Heart left ventricle (tissue), 13 donors: ENCODE data around the gene NFATC2IP.

Experiments
- POLR2A ChIP-seq, 2 donors: fragments of 450-650 bp; IDR thresholded peaks; one replicate each; pipeline ENCODE4 v1.6.1; 2017; ENCODE audit warnings: antibody characterized with exemption in 2 of 2, mild to moderate bottlenecking in 2 of 2, moderate library complexity in 2 of 2
- TF ChIP-seq, protein P1 (sequence below), 12 donors: fragments of 200-600 bp; sonication (generic) in 4 of 12; IDR thresholded peaks; one replicate each; pipeline versions ENCODE4 v1.5.0 to v1.8.0; 2018 to 2022; ENCODE audit warnings: antibody characterized with exemption in 12 of 12, mild to moderate bottlenecking in 5 of 12
- donor health status: ischemic (EF 13 %, LVEDD 7.1; RV severe dilation, severe dysfunction).
- donor health status: DM: no; HTN: yes; CAD: no.
- donor health status: DM: no; HTN: no; CAD: no.
- donor health status: ischemic (EF 25% LVEDD 6.9; RV normal size, moderate dysfunction).
- donor health status: ischemic (EF 25% LVEDD 5.7; RV mildly dilated, moderate dysfunction).
- donor health status: ischemic (EF 35%, LVEDD 5.7; RV mildly dilated, moderate dysfunction).
- donor health status: nonischemic (EF 11% LVEDD 7.7; RV severe dilation, severe dysfunction).
- donor health status: DM: yes; HTN: yes; CAD: no.
- donor health status: PGD.
- donor health status: ischemic (EF 29% LVEDD 5.4; RV normal size, mild dysfunction).
- donor health status: nonischemic (EF 23%, LVEDD 6.1; RV moderate dilation, normal function).

GRCh38 chr16:28935924-28936783, 14.6 kb upstream of the NFATC2IP start:
- TF ChIP-seq, protein P1, sequence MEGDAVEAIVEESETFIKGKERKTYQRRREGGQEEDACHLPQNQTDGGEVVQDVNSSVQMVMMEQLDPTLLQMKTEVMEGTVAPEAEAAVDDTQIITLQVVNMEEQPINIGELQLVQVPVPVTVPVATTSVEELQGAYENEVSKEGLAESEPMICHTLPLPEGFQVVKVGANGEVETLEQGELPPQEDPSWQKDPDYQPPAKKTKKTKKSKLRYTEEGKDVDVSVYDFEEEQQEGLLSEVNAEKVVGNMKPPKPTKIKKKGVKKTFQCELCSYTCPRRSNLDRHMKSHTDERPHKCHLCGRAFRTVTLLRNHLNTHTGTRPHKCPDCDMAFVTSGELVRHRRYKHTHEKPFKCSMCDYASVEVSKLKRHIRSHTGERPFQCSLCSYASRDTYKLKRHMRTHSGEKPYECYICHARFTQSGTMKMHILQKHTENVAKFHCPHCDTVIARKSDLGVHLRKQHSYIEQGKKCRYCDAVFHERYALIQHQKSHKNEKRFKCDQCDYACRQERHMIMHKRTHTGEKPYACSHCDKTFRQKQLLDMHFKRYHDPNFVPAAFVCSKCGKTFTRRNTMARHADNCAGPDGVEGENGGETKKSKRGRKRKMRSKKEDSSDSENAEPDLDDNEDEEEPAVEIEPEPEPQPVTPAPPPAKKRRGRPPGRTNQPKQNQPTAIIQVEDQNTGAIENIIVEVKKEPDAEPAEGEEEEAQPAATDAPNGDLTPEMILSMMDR (IDR thresholded peaks at IDR 0.05), result no peak
- TF ChIP-seq POLR2A (IDR thresholded peaks at IDR 0.05), result no peak
